Calu3 (cell line): ENCODE data around the gene TMA7. TPM values are rescaled to one million over a fixed set of nuclear protein-coding genes. Genes with fewer than 3 reads are reported as not detected.
A peak's percentile ranks its signal among the peaks of the same experiment; 100 is the strongest.

Source experiments
- BruUV-seq: library from RNA; stranded (reverse); fragments of 400-500 nt; replicated peaks from 2 replicates; lab custom pipeline; 2021; lab: Mats Ljungman, UMichigan
- CTCF ChIA-PET: fragments of 300-600 bp; sonication (Branson Sonifier 250); formaldehyde crosslinking; loops from one replicate; lab custom pipeline; 2022; ENCODE audit warnings: antibody characterized with exemption; lab: Charles Lee
- DNase-seq: peaks from one replicate; pipeline ENCODE4 v3.0.0; 2022
- H3K27ac Mint-ChIP-seq: one replicate; pipeline ENCODE4 v1.8.0; 2022; ENCODE audit warnings: mixed read lengths; ENCODE audit not compliant: unreplicated experiment
- H3K27me3 Mint-ChIP-seq: one replicate; pipeline ENCODE4 v1.8.0; 2022; ENCODE audit warnings: mixed read lengths; ENCODE audit not compliant: unreplicated experiment
- H3K36me3 Mint-ChIP-seq: one replicate; pipeline ENCODE4 v1.8.0; 2022; ENCODE audit warnings: mild to moderate bottlenecking, moderate library complexity, mixed read lengths; ENCODE audit not compliant: insufficient read depth, unreplicated experiment
- H3K4me1 Mint-ChIP-seq: one replicate; pipeline ENCODE4 v1.8.0; 2022; ENCODE audit warnings: mild to moderate bottlenecking, low read depth, mixed read lengths; ENCODE audit not compliant: unreplicated experiment
- H3K4me3 Mint-ChIP-seq: one replicate; pipeline ENCODE4 v1.8.0; 2022; ENCODE audit warnings: mild to moderate bottlenecking, low read depth, moderate library complexity, mixed read lengths; ENCODE audit not compliant: unreplicated experiment
- H3K9me3 Mint-ChIP-seq: one replicate; pipeline ENCODE4 v1.8.0; 2022; ENCODE audit warnings: low read depth, mixed read lengths; ENCODE audit not compliant: unreplicated experiment
- CTCF ChIP-seq: fragments of 200-600 bp; IDR thresholded peaks from one replicate; pipeline ENCODE4 v1.8.0; 2022; ENCODE audit warnings: antibody characterized with exemption; ENCODE audit not compliant: unreplicated experiment
- intact Hi-C: fragments of 100-400 bp; cut with micrococcal nuclease; formaldehyde crosslinking; loops from one replicate; pipeline ENCODE4 v1.10.0; 2022; ENCODE audit not compliant: unreplicated experiment
- total RNA-seq: library from RNA; stranded (reverse); gene quantifications from 2 replicates; pipeline ENCODE4 v1.2.3, GENCODE V29; 2022

The TMA7 gene
- total RNA-seq, 1 experiment from 2014 or later: 171 TPM

GRCh38 chr3:48434591-48435222, 5.3 kb upstream of the TMA7 start:
- BruUV-seq: no TSS peak
- peaks cover 14% of the 10 kb centered on the region for H3K36me3 Mint-ChIP-seq
- intact Hi-C loops: loop anchor here (2.0 kb wide), 1 partner anchor 202 kb away; no protein-coding TSS in a partner anchor
- no peak for DNase-seq
- no peaks in the 10 kb centered on the region for H3K9me3 Mint-ChIP-seq
- H3K27me3 Mint-ChIP-seq: no peaks in the 10 kb centered on the region
- TF ChIP-seq CTCF: no peak
- CTCF ChIA-PET: interaction anchor here (1.9 to 6.5 kb wide), 2 partner anchors 35 to 160 kb away, joined by 10 to 243 read pairs; no protein-coding TSS in a partner anchor
- no peak overlapping the region for H3K27ac Mint-ChIP-seq
- H3K4me3 Mint-ChIP-seq: no peak overlapping the region
- peaks cover 42% of the 10 kb centered on the region for H3K4me1 Mint-ChIP-seq

DNA sequence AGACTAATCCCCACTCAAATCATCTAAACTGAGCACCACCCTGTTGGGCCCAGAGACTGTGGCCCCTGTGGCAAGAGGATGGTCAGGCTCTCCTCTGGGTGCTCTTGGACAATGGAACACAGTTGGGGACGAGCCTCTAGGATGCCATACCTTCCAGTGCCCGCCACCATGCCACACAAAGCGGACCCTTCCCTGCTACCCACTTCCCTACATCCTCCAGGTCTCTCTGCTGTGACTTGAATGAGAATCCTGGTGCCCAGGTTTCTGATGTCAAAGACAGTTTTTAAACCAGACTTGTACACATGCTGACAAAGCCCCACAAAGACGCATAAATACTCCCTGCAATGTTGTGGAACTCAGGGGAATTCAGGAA, 4.8 kb upstream of the TMA7 start:
- no TSS peak for BruUV-seq
- intact Hi-C loops: loop anchor here (2.0 kb wide), 1 partner anchor 202 kb away; no protein-coding TSS in a partner anchor
- H3K4me1 Mint-ChIP-seq: peaks cover 44% of the 10 kb centered on the region
- no peaks in the 10 kb centered on the region for H3K27me3 Mint-ChIP-seq
- no peak overlapping the region for H3K27ac Mint-ChIP-seq
- peaks cover 14% of the 10 kb centered on the region for H3K36me3 Mint-ChIP-seq
- H3K9me3 Mint-ChIP-seq: no peaks in the 10 kb centered on the region
- TF ChIP-seq CTCF: no peak
- CTCF ChIA-PET: interaction anchor here (1.1 to 6.5 kb wide), 17 partner anchors 8 to 241 kb away, joined by 3 to 243 read pairs (median 8); partner anchors contain the start of genes ATRIP and ZNF589
- no peak overlapping the region for H3K4me3 Mint-ChIP-seq
- DNase-seq: no peak

DNA sequence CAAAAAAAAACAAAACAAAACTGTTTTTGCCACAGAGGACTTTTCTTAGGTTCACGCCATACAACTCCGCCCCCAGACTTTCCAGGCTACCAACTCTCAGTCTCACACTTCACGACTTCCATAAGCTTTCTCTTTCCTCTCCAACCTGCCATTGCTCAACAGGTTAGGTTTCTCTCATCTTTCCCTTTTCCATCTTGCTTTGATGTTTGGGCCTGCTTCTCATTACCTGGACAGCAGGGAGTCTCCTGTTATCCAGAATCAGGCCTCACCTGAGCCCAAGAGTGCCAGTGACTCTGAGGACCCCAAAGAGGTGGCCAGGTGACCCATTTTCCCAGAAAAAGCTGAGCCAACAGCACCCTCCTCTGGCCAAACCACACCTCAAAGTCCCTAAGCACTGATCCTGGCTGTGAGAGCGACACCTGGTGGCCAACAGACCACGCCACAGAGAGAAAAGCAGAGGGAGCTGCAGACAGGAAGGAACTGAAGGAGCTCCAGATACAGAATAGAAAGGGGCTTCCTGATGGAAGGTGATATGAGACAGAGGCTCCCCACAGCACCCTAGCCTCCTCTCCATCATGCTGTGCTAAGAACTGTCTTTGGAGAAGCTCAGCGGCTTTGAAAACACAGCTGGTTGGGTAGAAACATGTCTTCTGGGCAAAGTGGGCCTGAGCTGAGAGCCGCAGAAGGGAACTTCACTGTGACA, 4.1 kb upstream of the TMA7 start:
- Mint-ChIP-seq H3K27me3 (no peaks in the 10 kb centered on the region), H3K27ac (no peak overlapping the region), H3K36me3 (peaks cover 14% of the 10 kb centered on the region), H3K9me3 (no peaks in the 10 kb centered on the region), H3K4me3 (no peak overlapping the region), H3K4me1 (peaks cover 37% of the 10 kb centered on the region)
- peak; percentile 87 for DNase-seq
- no TSS peak for BruUV-seq
- intact Hi-C loops: loop anchor here (1.0 to 2.0 kb wide), 3 partner anchors 35 to 203 kb away; no protein-coding TSS in a partner anchor
- TF ChIP-seq CTCF: peak; percentile 93
- CTCF ChIA-PET: interaction anchor here (0.6 to 6.5 kb wide), 34 partner anchors 9 to 947 kb away, joined by 3 to 243 read pairs (median 4); partner anchors contain the start of genes ATRIP, PFKFB4 and ZNF589

- Mint-ChIP-seq H3K4me1 (peaks cover 32% of the 10 kb centered on the region), H3K9me3 (no peaks in the 10 kb centered on the region), H3K36me3 (peaks cover 19% of the 10 kb centered on the region), H3K4me3 (no peak overlapping the region), H3K27me3 (no peaks in the 10 kb centered on the region), H3K27ac (no peak overlapping the region)
- intact Hi-C loops: loop anchor here (1.0 kb wide), 2 partner anchors 35 to 163 kb away; no protein-coding TSS in a partner anchor
- no TSS peak for BruUV-seq
- CTCF ChIA-PET: interaction anchor here (0.6 to 6.5 kb wide), 34 partner anchors 8 to 948 kb away, joined by 3 to 243 read pairs (median 4); partner anchors contain the start of genes ATRIP, PFKFB4 and ZNF589
- TF ChIP-seq CTCF: no peak
- no peak for DNase-seq
These were observed 3.6 kb upstream of the TMA7 start for GRCh38 chr3:48436477-48436787.
